ENCODE results near the gene PLXDC2.
"Not testable (repeated sequence)": the region's sequence is repeated elsewhere in the genome, so short reads cannot be mapped to it uniquely, and the experiment has no call there.

The PLXDC2 gene

DNA sequence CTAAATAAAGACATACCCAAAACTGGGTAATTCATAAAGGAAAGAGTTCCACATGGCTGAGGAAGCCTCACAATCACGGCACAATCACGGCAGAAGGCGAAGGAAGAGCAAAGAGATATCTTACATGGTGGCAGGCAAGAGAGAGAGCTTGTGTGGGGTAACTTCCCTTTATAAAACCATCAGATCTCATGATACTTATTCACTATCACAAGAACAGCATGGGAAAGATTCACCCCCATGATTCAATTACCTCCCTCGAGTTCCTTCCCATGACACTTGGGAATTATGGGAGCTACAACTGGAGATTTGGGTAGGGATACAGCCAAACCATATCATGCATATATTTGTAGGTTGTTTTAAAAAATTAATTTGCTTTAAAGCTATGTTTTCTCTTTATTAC, 217.2 kb downstream of the PLXDC2 start:
- TF ChIP-seq, protein P1, sequence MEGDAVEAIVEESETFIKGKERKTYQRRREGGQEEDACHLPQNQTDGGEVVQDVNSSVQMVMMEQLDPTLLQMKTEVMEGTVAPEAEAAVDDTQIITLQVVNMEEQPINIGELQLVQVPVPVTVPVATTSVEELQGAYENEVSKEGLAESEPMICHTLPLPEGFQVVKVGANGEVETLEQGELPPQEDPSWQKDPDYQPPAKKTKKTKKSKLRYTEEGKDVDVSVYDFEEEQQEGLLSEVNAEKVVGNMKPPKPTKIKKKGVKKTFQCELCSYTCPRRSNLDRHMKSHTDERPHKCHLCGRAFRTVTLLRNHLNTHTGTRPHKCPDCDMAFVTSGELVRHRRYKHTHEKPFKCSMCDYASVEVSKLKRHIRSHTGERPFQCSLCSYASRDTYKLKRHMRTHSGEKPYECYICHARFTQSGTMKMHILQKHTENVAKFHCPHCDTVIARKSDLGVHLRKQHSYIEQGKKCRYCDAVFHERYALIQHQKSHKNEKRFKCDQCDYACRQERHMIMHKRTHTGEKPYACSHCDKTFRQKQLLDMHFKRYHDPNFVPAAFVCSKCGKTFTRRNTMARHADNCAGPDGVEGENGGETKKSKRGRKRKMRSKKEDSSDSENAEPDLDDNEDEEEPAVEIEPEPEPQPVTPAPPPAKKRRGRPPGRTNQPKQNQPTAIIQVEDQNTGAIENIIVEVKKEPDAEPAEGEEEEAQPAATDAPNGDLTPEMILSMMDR (IDR thresholded peaks at IDR 0.05; ENCODE audit: borderline replicate concordance, insufficient read depth, low read depth, low read length), result no peak
- no peak overlapping the region for H3K4me3 ChIP-seq (ENCODE audit: low read depth, low read length)

DNA sequence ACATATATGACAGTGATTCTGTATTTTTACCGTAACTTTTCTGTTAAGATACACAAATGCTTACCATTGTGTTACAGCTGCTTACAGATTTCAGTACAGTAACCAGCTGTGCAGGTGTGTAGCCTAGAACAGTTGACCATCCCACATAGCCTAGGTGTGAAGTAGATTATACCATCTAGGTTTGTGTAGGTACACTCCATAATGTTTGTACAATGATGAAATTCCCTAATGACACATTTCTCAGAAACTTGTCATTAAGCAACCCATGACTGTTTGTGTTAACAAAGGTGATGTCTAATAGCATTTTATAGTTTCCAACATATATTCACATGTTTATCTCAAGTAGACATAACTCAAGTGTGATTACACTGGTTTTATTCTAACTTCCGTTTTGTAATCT, 218.5 kb downstream of the PLXDC2 start:
- TF ChIP-seq, protein P1 (IDR thresholded peaks at IDR 0.05; ENCODE audit: borderline replicate concordance, insufficient read depth, low read depth, low read length), result no peak

DNA sequence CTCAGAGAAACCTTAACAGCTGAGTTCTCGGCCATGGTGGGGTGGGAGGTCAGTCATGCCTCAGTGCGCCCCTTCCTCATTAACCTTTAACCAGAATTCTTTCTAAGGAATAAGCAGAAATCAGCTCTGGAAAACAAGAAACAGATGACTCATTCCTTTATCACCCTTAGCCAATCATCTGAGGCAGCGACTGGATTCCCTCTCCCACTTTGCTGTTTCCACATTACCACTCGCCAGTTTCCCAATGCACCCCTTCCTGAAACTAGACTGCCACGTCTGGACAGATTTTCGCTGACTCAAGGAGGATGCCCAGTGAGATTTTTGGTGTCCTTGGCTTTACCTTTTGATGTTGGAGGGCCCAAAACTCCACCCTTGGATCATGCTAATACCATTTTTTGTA, 223.8 kb downstream of the PLXDC2 start:
- H3K4me3 ChIP-seq (ENCODE audit: low read depth, low read length), result no peak overlapping the region
- TF ChIP-seq, protein P1 (IDR thresholded peaks at IDR 0.05; ENCODE audit: borderline replicate concordance, insufficient read depth, low read depth, low read length), result no peak

More for the DNA sequence above, 218.5 kb downstream of the PLXDC2 start:
- no peak overlapping the region for H3K4me3 ChIP-seq (ENCODE audit: low read depth, low read length)

DNA sequence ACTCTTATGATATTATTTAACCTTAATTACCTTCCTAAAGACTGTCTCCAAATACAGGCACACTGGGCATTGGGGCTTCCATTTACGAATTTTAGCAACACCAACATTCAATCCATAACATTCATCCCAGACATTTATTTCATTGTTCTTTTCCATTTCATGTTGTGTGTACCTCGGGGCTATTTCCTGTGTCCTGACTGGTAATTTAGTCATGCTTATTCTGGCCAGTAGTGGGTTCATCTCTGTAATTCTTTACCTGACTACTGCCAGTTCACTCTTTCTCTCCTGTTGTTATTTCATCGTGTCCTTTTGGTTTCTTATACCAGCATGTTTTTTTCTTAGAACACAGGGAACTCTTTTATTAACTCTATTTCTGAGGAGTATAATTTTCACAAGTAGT, 225.7 kb downstream of the PLXDC2 start:
- TF ChIP-seq, protein P1 (IDR thresholded peaks at IDR 0.05; ENCODE audit: borderline replicate concordance, insufficient read depth, low read depth, low read length), result no peak
- no peak overlapping the region for H3K4me3 ChIP-seq (ENCODE audit: low read depth, low read length)

DNA sequence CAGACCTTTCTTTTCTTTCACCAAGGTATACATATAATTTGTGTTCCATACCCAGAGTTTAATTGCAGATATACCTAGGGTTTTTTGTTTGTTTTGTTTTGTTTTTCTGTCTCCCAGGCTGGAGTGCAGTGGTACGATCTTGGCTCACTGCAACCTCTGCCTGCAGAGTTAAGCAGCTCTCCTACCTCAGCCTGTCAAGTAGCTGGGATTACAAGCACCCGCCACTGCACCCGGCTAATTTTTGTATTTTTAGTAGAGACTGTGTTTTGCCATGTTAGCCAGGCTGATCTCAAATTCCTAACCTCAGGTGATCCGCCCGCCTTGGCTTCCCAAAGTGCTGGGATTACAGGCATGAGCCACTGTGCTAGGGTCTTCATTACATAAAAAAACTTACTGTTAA, 228.9 kb downstream of the PLXDC2 start:
- not testable (repeated sequence) for H3K4me3 ChIP-seq (ENCODE audit: low read depth, low read length)

DNA sequence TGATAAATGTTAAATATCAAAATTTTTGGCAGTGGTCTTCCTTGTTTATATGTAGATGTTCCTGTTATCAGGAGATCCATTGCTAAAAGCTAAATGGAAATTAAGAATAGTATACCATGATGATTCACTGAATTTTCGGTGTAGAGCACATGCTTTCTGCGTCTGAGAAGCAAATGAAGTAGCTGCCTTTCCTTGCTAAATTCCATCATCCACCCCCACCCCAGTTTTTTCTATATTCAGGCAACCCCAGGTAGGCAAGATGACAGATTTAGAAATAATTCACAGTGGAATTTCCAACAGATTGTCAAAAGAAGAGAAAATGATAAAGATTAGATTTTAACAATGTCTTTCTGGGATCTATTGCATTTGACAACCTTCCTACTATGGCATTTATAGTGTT, 231.9 kb downstream of the PLXDC2 start:
- H3K4me3 ChIP-seq (ENCODE audit: low read depth, low read length), result no peak overlapping the region
- TF ChIP-seq, protein P1 (IDR thresholded peaks at IDR 0.05; ENCODE audit: borderline replicate concordance, insufficient read depth, low read depth, low read length), result no peak

DNA sequence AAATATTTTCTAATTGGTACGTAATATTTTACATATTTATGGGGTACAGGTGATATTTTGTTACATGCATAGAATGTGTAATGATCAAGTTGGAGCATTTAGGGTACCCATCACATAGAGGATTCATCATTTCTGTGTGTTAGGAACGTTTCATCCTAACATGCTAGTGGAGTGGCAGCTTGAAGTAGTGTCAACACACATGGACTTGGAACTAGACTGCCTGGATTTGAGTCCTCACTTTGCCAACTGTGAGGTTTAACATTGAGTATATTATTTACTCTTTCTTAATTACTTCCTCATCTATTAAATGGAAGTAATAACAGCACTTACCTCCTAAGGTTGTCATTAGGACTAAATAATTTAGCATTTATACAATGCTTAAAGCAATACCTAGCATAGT, 241.9 kb downstream of the PLXDC2 start:
- TF ChIP-seq, protein P1 (IDR thresholded peaks at IDR 0.05; ENCODE audit: borderline replicate concordance, insufficient read depth, low read depth, low read length), result no peak

More for the DNA sequence above, 241.9 kb downstream of the PLXDC2 start:
- no peak overlapping the region for H3K4me3 ChIP-seq (ENCODE audit: low read depth, low read length)

Data from GM12875 (cell line).